ENCODE data around the gene TTC23.
"Not testable (repeated sequence)": the region's sequence is repeated elsewhere in the genome, so short reads cannot be mapped to it uniquely, and the experiment has no call there.

The TTC23 gene

GRCh38 chr15:99125061-99125891 is 124.1 kb downstream of the TTC23 start:
- in situ Hi-C loops (cut with HindIII; ENCODE audit: low sequenced_read_pairs) = no loop called here

GRCh38 chr15:99124641-99125040 is 124.7 kb downstream of the TTC23 start:
- in situ Hi-C loops (cut with HindIII; ENCODE audit: low sequenced_read_pairs) = loop anchor here (5.0 kb wide), 1 partner anchor 48 kb away; no protein-coding TSS in a partner anchor

- in situ Hi-C loops (cut with HindIII; ENCODE audit: low sequenced_read_pairs) = loop anchor here (5.0 kb wide), 1 partner anchor 48 kb away; no protein-coding TSS in a partner anchor
Observed at GRCh38 chr15:99123713-99124451, 125.5 kb downstream of the TTC23 start.

- in situ Hi-C loops (cut with HindIII; ENCODE audit: low sequenced_read_pairs) = loop anchor here (5.0 kb wide), 1 partner anchor 49 kb away; no protein-coding TSS in a partner anchor
Observed at GRCh38 chr15:99122831-99123712, 126.3 kb downstream of the TTC23 start.

GRCh38 chr15:99121691-99122410 is 127.5 kb downstream of the TTC23 start:
- in situ Hi-C loops (cut with HindIII; ENCODE audit: low sequenced_read_pairs) = loop anchor here (5.0 kb wide), 1 partner anchor 50 kb away; no protein-coding TSS in a partner anchor

- in situ Hi-C loops (cut with HindIII; ENCODE audit: low sequenced_read_pairs) = loop anchor here (5.0 kb wide), 1 partner anchor 51 kb away; no protein-coding TSS in a partner anchor
Observed at GRCh38 chr15:99121207-99121606, 128.2 kb downstream of the TTC23 start.

- in situ Hi-C loops (cut with HindIII; ENCODE audit: low sequenced_read_pairs) = loop anchor here (5.0 kb wide), 1 partner anchor 52 kb away; no protein-coding TSS in a partner anchor
Observed at GRCh38 chr15:99120050-99120777, 129.2 kb downstream of the TTC23 start.

- in situ Hi-C loops (cut with HindIII; ENCODE audit: low sequenced_read_pairs) = no loop called here
Observed at GRCh38 chr15:99118801-99119546, 130.4 kb downstream of the TTC23 start.

- in situ Hi-C loops (cut with HindIII; ENCODE audit: low sequenced_read_pairs) = no loop called here
Observed at GRCh38 chr15:99118258-99118632, 131.1 kb downstream of the TTC23 start.

- in situ Hi-C loops (cut with HindIII; ENCODE audit: low sequenced_read_pairs) = no loop called here
Observed at GRCh38 chr15:99117563-99118257, 131.7 kb downstream of the TTC23 start.

GRCh38 chr15:99117111-99117510 is 132.3 kb downstream of the TTC23 start:
- in situ Hi-C loops (cut with HindIII; ENCODE audit: low sequenced_read_pairs) = no loop called here

GRCh38 chr15:99115300-99116215 is 133.8 kb downstream of the TTC23 start:
- in situ Hi-C loops (cut with HindIII; ENCODE audit: low sequenced_read_pairs) = no loop called here

- in situ Hi-C loops (cut with HindIII; ENCODE audit: low sequenced_read_pairs) = no loop called here
Observed at GRCh38 chr15:99114511-99115299, 134.7 kb downstream of the TTC23 start.

- in situ Hi-C loops (cut with HindIII; ENCODE audit: low sequenced_read_pairs) = no loop called here
Observed at GRCh38 chr15:99113547-99114271, 135.7 kb downstream of the TTC23 start.

GRCh38 chr15:99111641-99112040 is 137.7 kb downstream of the TTC23 start:
- in situ Hi-C loops (cut with HindIII; ENCODE audit: low sequenced_read_pairs) = not testable (repeated sequence)
